Inflammatory macrophage treated with lipopolysaccharide for 1 hour (primary cell): ENCODE results near the gene DEXI.
"Not testable (repeated sequence)": the region's sequence is repeated elsewhere in the genome, so short reads cannot be mapped to it uniquely, and the experiment has no call there.

Experiments used
- DNase-seq, 2 donors: peaks; one replicate each; pipeline ENCODE4 v3.0.0-alpha.2; 2020 to 2022

The DEXI gene

DNA sequence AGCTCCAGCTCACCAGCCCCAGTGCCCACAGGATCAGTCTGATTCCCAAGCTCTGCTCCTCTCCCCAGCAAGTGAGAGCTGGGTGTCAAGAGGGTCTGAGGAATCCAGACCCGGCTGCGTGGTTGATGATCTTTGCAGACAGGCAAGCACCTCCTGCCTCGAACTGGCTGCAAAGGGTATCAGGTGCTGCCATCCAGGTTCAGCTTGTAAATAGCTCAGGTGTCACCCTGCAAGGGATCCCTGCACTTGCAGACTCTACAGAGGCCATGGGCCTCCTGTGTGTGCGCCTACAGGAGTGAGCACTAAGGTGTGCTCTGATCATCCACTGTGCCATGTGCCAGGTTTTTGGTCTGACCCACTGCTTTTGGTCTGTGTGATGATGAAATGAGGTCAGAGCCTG, 16.2 kb downstream of the DEXI start:
- DNase-seq: no peak

DNA sequence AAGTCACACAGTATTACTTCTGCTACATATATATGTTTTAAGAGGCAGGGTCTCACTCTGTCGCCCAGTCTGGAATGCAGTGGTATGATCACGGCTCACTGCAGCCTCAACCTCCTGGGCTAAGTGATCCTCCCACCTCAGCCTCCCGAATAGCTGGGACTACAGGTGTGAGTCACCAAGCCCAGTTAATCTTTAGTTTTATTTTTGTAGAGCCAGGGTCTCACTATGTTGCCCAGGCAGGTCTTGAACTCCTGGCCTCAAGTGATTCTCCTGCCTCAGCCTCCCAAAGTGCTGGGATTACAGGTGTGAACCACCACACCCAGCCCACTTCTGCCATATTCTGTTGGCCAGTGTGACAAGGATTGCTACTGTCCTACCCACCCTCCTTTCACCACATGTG, 17.0 kb downstream of the DEXI start:
- not testable (repeated sequence) for DNase-seq

DNA sequence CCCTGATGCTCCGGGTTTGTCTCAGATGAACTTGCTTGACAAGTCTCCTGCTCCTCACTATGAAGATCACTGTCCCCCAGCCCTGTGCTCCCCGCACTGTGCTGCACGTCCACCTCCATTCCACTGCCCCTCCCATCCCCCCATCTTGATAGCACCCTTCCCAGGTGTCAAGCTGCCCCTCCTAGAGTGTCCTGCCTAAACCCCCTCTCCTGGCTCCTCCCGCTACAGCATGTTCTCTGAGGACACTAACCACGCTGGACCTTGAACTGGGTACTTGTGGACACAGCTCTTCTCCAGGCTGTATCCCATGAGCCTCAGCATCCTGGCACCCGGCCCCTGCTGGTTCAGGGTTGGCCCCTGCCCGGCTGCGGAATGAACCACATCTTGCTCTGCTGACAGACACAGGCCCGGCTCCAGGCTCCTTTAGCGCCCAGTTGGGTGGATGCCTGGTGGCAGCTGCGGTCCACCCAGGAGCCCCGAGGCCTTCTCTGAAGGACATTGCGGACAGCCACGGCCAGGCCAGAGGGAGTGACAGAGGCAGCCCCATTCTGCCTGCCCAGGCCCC, 18.5 kb downstream of the DEXI start:
- no peak for DNase-seq

DNA sequence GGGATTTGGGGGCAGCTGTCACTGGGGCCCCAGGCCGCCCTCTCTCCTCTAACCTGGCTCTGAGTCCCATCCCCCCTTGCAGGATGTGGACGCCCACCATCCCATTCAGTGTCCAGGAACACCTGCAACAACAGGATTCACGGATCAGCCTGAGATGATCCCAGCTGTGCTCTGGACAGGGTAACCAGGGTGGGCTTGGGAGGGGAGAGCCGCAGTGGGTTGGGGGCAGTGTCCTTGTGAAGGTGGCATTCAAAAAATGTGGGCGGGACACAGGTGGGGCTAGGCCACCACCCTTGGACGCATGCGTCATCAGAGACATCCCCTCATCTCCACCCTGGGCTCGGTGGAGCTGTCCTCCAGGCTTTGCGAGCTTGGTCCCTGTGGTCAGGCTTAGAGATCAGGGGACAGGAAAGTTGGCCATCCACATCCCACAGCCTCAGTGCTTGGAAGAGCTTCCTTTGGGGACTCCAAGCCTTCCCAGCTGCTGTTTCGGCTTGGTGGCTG, 19.1 kb downstream of the DEXI start:
- no peak for DNase-seq

DNA sequence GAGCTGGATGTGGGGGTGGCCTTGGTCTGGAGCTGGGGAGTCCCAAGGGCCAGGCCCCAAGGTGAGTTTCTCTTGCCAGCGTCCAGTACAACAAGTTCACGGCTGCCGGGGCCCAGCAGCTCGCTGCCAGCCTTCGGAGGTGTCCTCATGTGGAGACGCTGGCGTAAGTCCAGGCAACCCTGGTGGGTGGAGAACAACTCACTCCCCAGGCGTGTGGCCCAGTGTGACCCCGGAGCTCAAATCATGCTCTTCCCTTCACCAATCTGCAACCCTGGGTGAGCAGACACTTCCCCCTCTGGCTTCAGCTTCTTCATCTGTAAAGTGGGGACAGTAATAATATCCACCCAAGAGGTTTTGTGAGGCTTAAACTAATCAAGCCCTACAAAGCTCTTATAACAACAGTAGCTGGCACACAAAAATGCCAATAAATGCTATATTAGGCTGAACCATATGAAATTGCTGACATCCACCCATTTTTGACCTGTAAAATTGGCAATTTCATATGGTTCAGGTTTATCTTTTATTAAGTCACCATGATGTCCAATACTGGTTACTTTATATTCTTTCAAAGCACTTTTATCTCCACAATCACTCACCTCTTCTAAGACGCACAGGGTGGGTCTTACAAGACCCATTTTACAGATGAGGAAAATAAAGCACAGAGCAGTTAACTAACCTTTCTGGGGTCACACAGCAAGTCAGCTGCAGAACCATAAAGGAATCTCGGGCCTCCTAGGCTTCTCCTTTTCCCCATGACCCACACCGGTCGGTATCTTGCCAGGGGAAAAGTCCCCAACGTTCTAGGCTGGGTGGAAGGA, 19.7 kb downstream of the DEXI start:
- peak; percentile 86 to 93 for DNase-seq

DNA sequence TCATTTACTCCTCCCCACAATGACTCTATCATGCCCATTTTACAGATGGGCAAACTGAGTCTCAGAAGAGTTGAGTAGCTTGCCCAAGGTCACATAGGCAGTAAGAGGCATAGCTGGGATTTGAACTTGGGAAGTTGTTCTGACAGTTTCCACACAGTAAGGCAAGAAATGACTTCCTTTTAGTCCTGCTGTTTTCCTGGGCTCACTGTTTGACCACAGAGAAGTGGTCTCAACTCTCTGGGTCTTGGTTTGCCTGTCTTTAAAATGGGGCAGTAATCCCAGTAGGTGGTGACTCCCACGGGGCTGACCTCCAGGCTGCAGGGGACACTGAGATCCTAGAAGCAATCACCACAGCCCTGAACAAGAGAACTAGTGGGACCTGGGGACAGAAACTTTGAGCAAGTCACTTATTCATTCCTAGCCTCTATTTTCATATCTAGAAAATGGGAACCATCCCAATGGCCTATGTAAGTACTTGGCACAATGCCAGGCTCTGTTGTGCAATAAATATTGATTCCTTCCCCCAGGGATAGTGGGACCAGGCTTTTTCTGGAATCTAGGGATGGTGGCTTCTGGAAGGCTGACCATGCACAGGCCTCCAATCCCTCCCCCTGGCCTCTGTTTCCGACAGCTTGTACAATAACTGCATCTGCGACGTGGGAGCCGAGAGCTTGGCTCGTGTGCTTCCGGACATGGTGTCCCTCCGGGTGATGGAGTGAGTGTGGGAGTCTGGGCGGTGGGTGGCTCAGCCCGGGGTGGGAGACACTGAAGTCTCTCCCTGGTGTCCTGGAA, 20.5 kb downstream of the DEXI start:
- peak in 1 of 2 donors; percentile 72 for DNase-seq

DNA sequence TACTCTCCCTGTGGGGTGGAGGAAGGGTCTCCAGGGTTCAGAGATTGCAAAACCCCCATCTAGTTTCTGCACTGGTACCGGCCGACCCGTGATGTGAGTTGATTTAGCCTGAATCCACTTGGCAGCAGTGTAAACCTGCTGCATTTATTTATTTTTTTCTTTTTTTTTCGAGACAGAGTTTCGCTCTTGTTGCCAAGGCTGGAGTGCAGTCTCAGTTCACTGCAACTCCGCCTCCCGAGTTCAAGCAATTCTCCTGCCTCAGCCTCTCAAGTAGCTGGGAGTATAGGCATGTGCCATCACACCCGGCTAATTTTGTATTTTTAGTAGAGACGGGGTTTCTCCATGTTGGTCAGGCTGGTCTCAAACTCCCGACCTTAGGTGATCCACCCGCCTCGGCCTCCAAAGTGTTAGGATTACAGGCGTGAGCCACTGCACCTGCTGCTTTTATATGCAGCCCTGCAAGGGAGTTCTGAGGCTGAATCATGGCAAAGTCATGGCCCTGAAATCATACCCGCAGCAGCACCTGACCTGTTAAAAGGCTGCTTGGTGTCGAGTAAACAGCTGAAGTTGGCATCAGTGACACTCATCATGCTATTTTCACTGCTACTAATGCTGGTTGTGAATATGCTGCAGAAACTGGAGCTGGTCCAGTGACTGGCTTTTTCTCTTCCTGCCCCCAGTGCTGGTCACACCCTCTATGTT, 21.4 kb downstream of the DEXI start:
- no peak for DNase-seq

DNA sequence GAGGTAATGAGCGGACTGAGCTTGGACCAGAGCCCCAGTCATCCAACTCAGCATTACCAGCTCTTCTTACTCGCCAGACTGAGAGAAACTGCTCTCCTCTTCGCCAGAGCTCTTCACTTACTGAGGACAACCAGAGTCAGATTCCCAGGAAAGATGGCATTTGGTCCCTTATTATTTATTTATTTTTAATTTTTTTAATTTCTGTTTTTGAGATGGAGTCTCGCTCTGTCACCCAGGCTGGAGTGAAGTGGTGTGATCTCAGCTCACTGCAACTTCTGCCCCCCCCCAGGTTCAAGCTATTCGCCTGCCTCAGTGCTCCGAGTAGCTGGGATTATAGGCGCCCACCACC, 23.3 kb downstream of the DEXI start:
- no peak for DNase-seq

DNA sequence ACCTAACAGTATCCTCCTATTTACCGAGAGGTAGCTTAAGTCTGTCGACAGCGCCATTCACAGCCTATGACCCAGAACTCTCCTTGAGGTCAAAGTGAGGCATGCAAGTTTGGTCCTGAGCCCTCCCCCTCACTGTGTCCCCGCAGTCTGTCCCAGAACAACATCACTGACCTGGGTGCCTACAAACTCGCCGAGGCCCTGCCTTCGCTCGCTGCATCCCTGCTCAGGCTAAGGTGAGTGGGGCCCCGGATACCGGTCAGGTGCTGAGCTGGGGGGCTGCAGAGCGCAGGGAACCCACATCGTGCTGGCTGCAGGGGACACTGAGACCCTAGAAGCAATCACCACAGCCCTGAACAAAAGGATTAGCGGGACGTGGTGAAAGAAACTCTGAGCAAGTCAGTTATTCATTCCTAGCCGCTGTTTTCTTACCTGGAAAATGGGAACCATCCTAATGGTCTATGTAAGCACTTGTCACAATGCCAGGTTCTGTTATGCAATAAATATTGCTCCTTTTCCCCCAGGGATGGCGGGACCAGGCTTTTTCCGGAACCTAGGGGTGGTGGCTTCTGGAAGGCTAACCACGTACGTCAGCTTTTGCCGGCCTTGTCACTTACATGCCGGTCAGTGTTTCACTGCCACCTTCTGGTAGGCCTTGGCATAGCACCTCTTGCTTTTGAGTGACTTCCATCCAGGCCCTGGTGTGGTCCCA, 23.8 kb downstream of the DEXI start:
- peak; percentile 82 to 99 for DNase-seq

DNA sequence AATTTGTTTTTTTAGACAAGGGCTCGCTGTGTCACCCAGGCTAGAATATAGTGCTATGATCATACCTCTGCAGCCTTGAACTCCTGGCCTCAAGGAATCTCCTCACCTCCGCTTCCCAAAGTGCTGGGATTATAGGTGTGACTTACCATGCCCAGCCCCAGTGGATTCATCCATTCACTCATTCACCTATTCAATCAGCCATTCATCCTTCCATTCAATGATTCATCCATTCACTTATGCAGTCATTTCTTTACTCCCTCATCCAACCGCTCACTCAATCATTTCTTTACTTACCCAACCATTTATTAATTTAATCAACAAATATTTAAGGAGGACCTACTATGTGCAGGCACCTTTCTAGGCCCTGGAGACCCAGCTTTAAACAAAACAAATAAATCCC, 25.7 kb downstream of the DEXI start:
- no peak for DNase-seq

DNA sequence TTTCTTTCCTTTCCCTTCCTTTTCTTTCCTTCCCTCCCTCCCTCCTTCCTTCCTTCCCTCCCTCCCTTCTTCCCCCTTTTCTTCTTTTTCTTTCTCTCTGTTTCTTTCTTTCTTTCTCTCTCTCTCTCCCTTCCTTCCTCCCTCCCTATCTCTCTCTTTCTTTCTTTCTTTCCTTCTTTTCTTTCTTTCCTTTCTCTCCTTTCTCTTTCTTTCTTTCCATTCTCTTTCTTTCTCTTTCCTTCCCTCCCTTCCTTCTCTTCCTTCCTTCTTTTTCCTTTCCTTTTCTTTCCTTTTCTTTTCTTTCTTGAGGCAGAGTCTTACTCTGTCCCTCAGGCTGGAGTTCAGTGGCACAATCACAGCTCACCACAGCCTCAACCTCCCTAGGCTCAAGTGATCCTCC, 31.0 kb downstream of the DEXI start:
- no peak for DNase-seq

DNA sequence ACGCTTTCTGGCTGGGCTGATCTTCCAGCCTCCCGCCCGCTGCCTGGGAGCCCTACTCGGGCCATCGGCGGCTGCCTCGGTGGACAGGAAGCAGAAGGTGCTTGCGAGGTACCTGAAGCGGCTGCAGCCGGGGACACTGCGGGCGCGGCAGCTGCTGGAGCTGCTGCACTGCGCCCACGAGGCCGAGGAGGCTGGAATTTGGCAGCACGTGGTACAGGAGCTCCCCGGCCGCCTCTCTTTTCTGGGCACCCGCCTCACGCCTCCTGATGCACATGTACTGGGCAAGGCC, 34.6 kb downstream of the DEXI start:
- DNase-seq: no peak

DNA sequence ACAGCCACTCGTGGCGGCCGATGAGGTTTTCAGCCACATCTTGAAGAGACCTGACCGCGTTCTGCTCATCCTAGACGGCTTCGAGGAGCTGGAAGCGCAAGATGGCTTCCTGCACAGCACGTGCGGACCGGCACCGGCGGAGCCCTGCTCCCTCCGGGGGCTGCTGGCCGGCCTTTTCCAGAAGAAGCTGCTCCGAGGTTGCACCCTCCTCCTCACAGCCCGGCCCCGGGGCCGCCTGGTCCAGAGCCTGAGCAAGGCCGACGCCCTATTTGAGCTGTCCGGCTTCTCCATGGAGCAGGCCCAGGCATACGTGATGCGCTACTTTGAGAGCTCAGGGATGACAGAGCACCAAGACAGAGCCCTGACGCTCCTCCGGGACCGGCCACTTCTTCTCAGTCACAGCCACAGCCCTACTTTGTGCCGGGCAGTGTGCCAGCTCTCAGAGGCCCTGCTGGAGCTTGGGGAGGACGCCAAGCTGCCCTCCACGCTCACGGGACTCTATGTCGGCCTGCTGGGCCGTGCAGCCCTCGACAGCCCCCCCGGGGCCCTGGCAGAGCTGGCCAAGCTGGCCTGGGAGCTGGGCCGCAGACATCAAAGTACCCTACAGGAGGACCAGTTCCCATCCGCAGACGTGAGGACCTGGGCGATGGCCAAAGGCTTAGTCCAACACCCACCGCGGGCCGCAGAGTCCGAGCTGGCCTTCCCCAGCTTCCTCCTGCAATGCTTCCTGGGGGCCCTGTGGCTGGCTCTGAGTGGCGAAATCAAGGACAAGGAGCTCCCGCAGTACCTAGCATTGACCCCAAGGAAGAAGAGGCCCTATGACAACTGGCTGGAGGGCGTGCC, 35.1 kb downstream of the DEXI start:
- no peak for DNase-seq

DNA sequence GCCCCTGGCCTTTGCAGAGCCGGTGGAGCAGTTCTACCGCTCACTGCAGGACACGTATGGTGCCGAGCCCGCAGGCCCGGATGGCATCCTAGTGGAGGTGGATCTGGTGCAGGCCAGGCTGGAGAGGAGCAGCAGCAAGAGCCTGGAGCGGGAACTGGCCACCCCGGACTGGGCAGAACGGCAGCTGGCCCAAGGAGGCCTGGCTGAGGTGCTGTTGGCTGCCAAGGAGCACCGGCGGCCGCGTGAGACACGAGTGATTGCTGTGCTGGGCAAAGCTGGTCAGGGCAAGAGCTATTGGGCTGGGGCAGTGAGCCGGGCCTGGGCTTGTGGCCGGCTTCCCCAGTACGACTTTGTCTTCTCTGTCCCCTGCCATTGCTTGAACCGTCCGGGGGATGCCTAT, 35.8 kb downstream of the DEXI start:
- DNase-seq: no peak

DNA sequence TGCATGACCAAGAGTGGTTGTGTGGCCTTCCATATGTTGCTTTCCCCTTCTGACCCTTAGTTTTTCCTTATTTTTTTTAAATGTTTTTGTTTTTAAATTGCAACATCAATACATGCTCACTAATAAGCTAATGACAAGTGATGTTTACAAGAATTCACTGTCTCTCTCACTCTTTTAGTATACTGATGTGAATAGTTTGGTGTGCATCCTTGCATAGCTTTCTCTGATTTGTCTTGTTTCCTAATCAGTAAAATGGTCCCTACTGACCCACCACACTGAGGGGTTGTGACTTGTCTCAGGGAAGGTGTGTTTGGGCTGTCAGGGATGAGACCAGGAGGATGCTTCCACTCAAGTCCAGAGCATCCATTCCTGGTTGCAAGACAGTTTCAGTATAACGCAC, 39.3 kb downstream of the DEXI start:
- DNase-seq: no peak

DNA sequence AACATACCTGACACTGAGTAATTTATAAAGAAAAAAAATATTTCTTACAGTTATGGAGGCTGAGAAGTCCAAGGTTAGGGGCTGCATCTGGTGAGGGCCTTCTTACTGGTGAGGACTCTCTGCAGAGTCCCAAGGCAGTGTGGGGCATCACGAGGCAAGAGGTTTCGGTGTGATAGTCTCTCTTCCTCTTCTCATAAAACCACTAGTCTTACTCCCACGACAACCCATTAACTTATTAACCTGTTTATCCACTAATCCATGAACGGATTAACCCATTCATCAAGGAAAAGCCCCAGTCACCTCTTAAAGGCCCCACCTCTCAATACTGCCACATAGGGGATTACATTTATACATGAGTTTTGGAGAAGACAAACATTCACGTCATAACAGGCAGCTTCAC, 45.1 kb downstream of the DEXI start:
- DNase-seq: no peak

DNA sequence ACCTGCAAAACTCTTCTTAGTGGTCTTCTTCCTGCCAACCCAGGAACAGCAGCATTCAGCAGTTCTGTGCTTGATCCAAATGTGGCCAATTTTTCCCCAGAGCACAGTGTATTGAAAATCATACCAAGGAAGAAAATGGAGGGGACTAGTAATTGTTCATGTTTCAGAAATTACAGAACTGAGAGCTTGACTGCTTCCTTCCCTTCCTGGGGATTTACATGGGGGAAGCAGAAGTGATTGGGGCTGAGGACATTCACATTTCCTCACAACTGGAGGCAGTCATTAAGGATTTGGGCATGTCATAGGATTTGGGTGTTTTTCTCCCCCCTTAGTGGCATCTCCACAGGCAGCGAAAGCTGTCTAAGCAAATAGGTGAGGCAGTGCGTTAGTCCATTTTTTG, 45.5 kb downstream of the DEXI start:
- DNase-seq: peak; percentile 69 to 80

DNA sequence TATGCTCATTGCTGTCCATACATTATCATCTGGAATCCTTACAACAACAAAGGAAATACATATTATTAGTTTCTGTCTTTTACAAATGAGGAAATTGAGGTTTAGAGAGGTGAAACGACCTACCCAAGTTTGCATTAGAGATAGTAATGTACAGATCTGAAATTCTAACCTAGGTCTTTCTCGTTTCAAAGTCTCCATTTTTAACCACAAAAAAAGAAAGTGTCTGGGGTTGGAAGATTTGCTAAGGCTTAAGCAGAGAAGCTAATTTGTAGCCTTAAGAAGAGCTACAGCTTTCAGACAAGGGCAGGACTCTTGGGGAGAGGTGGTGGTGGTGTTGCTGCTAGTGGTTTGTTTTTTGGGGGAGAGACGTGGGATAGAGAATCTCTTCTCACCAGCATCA, 46.1 kb downstream of the DEXI start:
- DNase-seq: no peak

DNA sequence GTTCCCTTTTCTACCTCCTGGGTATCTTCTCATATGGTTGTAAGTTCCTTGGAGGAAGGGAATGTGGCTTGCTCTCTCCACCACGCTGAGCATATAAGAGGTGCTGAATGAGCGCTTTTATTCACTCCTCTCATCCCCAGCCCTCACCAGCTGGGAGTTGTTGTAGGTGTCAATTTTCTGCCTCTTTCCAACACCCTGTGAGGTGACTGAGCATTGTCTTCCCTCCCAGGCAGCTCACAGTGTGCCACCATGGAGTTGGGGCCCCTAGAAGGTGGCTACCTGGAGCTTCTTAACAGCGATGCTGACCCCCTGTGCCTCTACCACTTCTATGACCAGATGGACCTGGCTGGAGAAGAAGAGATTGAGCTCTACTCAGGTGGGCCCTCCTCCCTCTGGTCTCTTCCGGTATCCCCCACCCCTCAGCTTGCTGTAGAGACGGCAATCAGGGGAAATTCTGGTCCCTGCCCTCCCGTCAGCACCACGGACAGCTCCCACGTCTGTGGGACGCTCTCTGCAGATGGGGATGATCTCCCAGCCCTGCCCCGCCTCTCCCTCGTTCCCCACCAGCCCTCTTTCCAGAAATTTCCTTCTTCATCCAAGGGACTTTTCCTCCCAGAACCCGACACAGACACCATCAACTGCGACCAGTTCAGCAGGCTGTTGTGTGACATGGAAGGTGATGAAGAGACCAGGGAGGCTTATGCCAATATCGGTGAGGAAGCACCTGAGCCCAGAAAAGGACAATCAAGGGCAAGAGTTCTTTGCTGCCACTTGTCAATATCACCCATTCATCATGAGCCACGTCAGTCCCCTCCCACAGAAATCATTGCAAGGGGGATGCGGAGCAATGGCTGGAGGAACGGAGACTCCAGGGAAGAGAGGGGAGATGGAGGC, 47.0 kb downstream of the DEXI start:
- peak in 1 of 2 donors; percentile 52 for DNase-seq

DNA sequence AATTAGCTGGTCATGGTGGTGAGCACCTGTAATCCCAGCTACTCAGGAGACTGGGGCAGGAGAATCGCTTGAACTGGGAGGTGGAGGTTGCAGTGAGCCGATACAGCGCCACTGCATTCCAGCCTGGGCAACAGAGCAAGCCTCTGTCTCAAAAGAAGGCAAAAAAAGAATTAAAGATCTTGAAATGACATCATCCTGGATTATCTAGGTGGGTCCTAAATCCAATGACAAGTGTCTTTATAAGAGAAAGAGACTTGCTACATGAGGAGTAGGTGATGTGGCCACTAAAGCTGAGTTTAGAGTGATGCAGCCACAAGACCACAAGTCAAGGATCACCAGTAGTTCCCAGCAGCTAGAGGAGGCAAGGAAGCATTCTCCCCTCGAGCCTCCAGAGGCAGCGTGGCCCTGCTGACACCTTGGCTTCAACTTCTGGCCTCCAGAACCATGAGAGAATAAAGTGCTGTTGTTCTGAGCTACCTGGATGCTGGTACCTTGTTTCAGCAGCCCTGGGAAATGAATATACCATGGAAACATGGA, 49.4 kb downstream of the DEXI start:
- DNase-seq: no peak

DNA sequence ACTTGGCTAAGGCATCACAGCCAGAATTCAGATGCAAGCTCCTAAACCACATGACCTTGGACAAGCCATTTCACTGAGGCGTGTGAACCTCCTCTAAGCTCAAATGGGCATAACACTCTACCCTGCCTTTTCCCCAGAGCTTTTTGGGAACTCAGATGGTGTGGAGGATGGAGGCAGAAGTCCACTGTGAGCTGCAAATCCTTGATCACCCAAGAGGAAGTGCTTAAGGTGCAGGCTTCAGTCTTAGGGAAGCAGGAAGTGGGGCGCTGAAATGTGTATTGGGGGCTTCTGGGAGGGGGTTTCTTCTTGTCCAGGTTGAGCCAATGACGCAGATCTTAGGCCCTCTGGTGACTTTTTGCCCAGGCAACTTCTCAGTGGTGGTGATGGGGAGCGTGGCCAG, 52.4 kb downstream of the DEXI start:
- peak in 1 of 2 donors; percentile 46 for DNase-seq
